Measurements from ENCODE around the gene RNLS. TPM values are rescaled to one million over a fixed set of nuclear protein-coding genes. Genes with fewer than 3 reads are reported as not detected.
"Not testable (repeated sequence)": the region's sequence is repeated elsewhere in the genome, so short reads cannot be mapped to it uniquely, and the experiment has no call there.

Gene RNLS
- total and polyA plus RNA-seq, 4 donors, result 5.8 to 11.6 (median 7.9) TPM

GRCh38 chr10:88312855-88313254, 270.3 kb downstream of the RNLS start:
- Histone ChIP-seq H3K4me1 (ENCODE audit: control insufficient read depth in 5 of 5, insufficient read depth in 5 of 5, low read length in 5 of 5) (peaks cover 0 to 5% (median 0%) of the 10 kb centered on the region in 5 donors), H3K4me3 (no peak overlapping the region), H3K36me3 (ENCODE audit: control insufficient read depth in 4 of 4, insufficient read depth in 4 of 4, low read length in 4 of 4) (no peaks in the 10 kb centered on the region), H3K9me3 (ENCODE audit: control insufficient read depth in 4 of 4, insufficient read depth in 3 of 4, low read length in 3 of 4) (peaks cover 0 to 1% (median 0%) of the 10 kb centered on the region in 4 donors), H3K27ac (ENCODE audit: low read depth in 1 of 2, low read length in 1 of 2) (no peak overlapping the region), H3K27me3 (ENCODE audit: control insufficient read depth in 3 of 3, insufficient read depth in 3 of 3, low read length in 2 of 3) (no peaks in the 10 kb centered on the region), H3K9ac (ENCODE audit: insufficient read depth in 1 of 2, low read length in 2 of 2) (no peak overlapping the region)
- ATAC-seq (ENCODE audit: insufficient read depth, low FRiP score), result no peak
- TF ChIP-seq CTCF (IDR thresholded peaks at IDR 0.05; ENCODE audit: control extremely low read depth, extremely low read depth), result no peak
- DNase-seq, result no peak
- WGBS, 2 donors, result 89 to 92% methylated on average over 2 of the region's 2 CpGs

- no peaks in the 10 kb centered on the region for H3K9me3 ChIP-seq (ENCODE audit: control insufficient read depth in 4 of 4, insufficient read depth in 3 of 4, low read length in 3 of 4)
- H3K36me3 ChIP-seq (ENCODE audit: control insufficient read depth in 4 of 4, insufficient read depth in 4 of 4, low read length in 4 of 4), result no peaks in the 10 kb centered on the region
- WGBS, 2 donors, result 80 to 90% methylated on average over 1 of the region's 1 CpG
- H3K4me1 ChIP-seq (ENCODE audit: control insufficient read depth in 5 of 5, insufficient read depth in 5 of 5, low read length in 5 of 5), result peaks cover 0 to 5% (median 0%) of the 10 kb centered on the region in 5 donors
- H3K9ac ChIP-seq (ENCODE audit: insufficient read depth in 1 of 2, low read length in 2 of 2), result no peak overlapping the region
- no peak for TF ChIP-seq CTCF (IDR thresholded peaks at IDR 0.05; ENCODE audit: control extremely low read depth, extremely low read depth)
- no peaks in the 10 kb centered on the region for H3K27me3 ChIP-seq (ENCODE audit: control insufficient read depth in 3 of 3, insufficient read depth in 3 of 3, low read length in 2 of 3)
- no peak overlapping the region for H3K27ac ChIP-seq (ENCODE audit: low read depth in 1 of 2, low read length in 1 of 2)
- DNase-seq, result no peak
- H3K4me3 ChIP-seq, result no peak overlapping the region
- no peak for ATAC-seq (ENCODE audit: insufficient read depth, low FRiP score)
Measured at GRCh38 chr10:88311264-88311663, 271.9 kb downstream of the RNLS start.

GRCh38 chr10:88309365-88309764, 273.8 kb downstream of the RNLS start:
- H3K36me3 ChIP-seq (ENCODE audit: control insufficient read depth in 4 of 4, insufficient read depth in 4 of 4, low read length in 4 of 4), result no peaks in the 10 kb centered on the region
- H3K27ac ChIP-seq (ENCODE audit: low read depth in 1 of 2, low read length in 1 of 2), result no peak overlapping the region
- no peak for ATAC-seq (ENCODE audit: insufficient read depth, low FRiP score)
- peaks cover 0 to 5% (median 0%) of the 10 kb centered on the region in 5 donors for H3K4me1 ChIP-seq (ENCODE audit: control insufficient read depth in 5 of 5, insufficient read depth in 5 of 5, low read length in 5 of 5)
- H3K9ac ChIP-seq (ENCODE audit: insufficient read depth in 1 of 2, low read length in 2 of 2), result no peak overlapping the region
- H3K9me3 ChIP-seq (ENCODE audit: control insufficient read depth in 4 of 4, insufficient read depth in 3 of 4, low read length in 3 of 4), result no peaks in the 10 kb centered on the region
- DNase-seq, result no peak
- H3K4me3 ChIP-seq, result no peak overlapping the region
- no peak for TF ChIP-seq CTCF (IDR thresholded peaks at IDR 0.05; ENCODE audit: control extremely low read depth, extremely low read depth)
- no peaks in the 10 kb centered on the region for H3K27me3 ChIP-seq (ENCODE audit: control insufficient read depth in 3 of 3, insufficient read depth in 3 of 3, low read length in 2 of 3)
- 93 to 94% methylated on average over 3 of the region's 3 CpGs for WGBS, 2 donors

- H3K9me3 ChIP-seq (ENCODE audit: control insufficient read depth in 4 of 4, insufficient read depth in 3 of 4, low read length in 3 of 4); H3K4me3 ChIP-seq; ATAC-seq (ENCODE audit: insufficient read depth, low FRiP score); H3K36me3 ChIP-seq (ENCODE audit: control insufficient read depth in 4 of 4, insufficient read depth in 4 of 4, low read length in 4 of 4); H3K27ac ChIP-seq (ENCODE audit: low read depth in 1 of 2, low read length in 1 of 2); H3K4me1 ChIP-seq (ENCODE audit: control insufficient read depth in 5 of 5, insufficient read depth in 5 of 5, low read length in 5 of 5); DNase-seq; H3K9ac ChIP-seq (ENCODE audit: insufficient read depth in 1 of 2, low read length in 2 of 2); H3K27me3 ChIP-seq (ENCODE audit: control insufficient read depth in 3 of 3, insufficient read depth in 3 of 3, low read length in 2 of 3): not testable (repeated sequence)
- 96 to 98% methylated on average over 2 of the region's 2 CpGs for WGBS, 2 donors
Measured at GRCh38 chr10:88308361-88308760, 274.8 kb downstream of the RNLS start.

Data from lung (tissue), 12 donors.